ENCODE data around the gene VPS9D1. TPM values are rescaled to one million over a fixed set of nuclear protein-coding genes. Genes with fewer than 3 reads are reported as not detected.
A peak's percentile ranks its signal among the peaks of the same experiment; 100 is the strongest.
"Not testable (repeated sequence)": the region's sequence is repeated elsewhere in the genome, so short reads cannot be mapped to it uniquely, and the experiment has no call there.

VPS9D1 gene
- total RNA-seq, 4 donors from 2014 or later, result 4.4 to 10.1 (median 7.3) TPM

DNA sequence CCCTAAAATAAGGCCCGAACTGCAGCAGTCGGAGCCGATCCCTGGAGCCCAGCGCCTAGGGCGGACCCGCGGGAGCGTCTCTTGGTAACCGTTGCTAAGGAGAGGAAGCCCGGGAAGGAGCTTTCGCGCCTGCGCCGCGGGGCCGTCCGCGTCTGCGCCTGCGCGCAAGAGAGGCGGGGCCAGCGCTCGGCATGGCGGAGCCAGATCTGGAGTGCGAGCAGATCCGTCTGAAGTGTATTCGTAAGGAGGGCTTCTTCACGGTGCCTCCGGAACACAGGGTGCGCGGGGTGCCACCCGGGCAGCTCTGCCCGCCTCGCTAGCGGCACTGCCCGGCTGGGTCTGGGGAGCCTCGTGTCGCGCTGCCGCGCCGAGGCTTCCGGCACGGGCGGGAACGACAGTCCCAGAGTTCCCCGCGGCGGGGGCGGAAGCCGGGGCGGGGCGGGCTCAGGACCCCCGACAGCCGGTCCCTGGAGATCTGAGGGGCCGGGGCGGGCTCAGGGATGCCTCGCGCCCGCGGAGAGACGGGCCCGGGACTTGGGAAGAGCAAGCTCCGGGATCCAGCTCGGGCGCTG, 34.1 kb downstream of the VPS9D1 start, which contains the start of gene CDK10:
Gene CDK10, plus strand, starts transcription at position 170 of the 572 bp plus-strand sequence. Its CDS starts 22 bp downstream, at position 192.
- peaks cover 0 to 16% of the 10 kb centered on the region in 2 donors for H3K36me3 ChIP-seq
- peak; percentile 96 for ATAC-seq
- H3K27ac ChIP-seq, result peak within 1 kb of the TSS; percentile 19 to 92 (median 91)
- no peaks in the 10 kb centered on the region for H3K9me3 ChIP-seq
- peaks cover 3 to 23% (median 8%) of the 10 kb centered on the region in 3 donors for H3K4me1 ChIP-seq
- WGBS, 2 donors (ENCODE audit: low coverage in 1 of 2), result no CpG with 5 or more reads among the region's 67 CpGs
- peak within 1 kb of the TSS; percentile 69 to 90 for H3K4me3 ChIP-seq
- no peaks in the 10 kb centered on the region for H3K27me3 ChIP-seq
- TF ChIP-seq POLR2A (IDR thresholded peaks at IDR 0.05), result peak; percentile 63 to 71
- TF ChIP-seq, protein P1, sequence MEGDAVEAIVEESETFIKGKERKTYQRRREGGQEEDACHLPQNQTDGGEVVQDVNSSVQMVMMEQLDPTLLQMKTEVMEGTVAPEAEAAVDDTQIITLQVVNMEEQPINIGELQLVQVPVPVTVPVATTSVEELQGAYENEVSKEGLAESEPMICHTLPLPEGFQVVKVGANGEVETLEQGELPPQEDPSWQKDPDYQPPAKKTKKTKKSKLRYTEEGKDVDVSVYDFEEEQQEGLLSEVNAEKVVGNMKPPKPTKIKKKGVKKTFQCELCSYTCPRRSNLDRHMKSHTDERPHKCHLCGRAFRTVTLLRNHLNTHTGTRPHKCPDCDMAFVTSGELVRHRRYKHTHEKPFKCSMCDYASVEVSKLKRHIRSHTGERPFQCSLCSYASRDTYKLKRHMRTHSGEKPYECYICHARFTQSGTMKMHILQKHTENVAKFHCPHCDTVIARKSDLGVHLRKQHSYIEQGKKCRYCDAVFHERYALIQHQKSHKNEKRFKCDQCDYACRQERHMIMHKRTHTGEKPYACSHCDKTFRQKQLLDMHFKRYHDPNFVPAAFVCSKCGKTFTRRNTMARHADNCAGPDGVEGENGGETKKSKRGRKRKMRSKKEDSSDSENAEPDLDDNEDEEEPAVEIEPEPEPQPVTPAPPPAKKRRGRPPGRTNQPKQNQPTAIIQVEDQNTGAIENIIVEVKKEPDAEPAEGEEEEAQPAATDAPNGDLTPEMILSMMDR (IDR thresholded peaks at IDR 0.05), result peak in 1 of 4 experiments; percentile 7
- no peak for TF ChIP-seq EP300 (IDR thresholded peaks at IDR 0.05)
- peak; percentile 75 for TF ChIP-seq POLR2AphosphoS5 (IDR thresholded peaks at IDR 0.05)

DNA sequence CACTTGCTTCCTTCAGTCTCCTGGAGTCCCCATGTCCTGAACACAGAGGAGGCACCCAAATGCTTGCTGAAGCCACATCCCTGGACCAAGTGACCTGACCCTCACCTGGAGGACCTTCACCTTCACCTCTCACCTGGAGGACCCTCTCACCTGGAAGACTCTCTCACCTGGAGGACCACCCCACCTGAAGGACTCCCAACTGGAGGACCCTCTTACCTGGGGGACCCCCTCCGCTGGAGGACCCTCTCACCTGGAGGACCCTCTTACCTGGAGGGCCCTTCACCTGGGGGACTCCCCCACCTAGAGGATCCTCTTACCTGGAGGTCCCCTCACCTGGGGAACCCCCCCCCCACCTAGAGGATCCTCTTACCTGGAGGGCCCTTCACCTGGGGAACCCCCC, 34.8 kb downstream of the VPS9D1 start:
- no CpG with 5 or more reads among the region's 1 CpG for WGBS, 2 donors (ENCODE audit: low coverage in 1 of 2)
- no peaks in the 10 kb centered on the region for H3K27me3 ChIP-seq
- no peaks in the 10 kb centered on the region for H3K9me3 ChIP-seq
- no peak overlapping the region for H3K27ac ChIP-seq
- H3K4me3 ChIP-seq, result peak overlapping the region in 1 of 2 donors; percentile 90
- ATAC-seq, result no peak
- H3K4me1 ChIP-seq, result peaks cover 3 to 23% (median 8%) of the 10 kb centered on the region in 3 donors
- peaks cover 0 to 9% of the 10 kb centered on the region in 2 donors for H3K36me3 ChIP-seq
- no peak for TF ChIP-seq POLR2A (IDR thresholded peaks at IDR 0.05)
- TF ChIP-seq, protein P1 (IDR thresholded peaks at IDR 0.05), result no peak
- no peak for TF ChIP-seq POLR2AphosphoS5 (IDR thresholded peaks at IDR 0.05)
- no peak for TF ChIP-seq EP300 (IDR thresholded peaks at IDR 0.05)

- no peaks in the 10 kb centered on the region for H3K4me1 ChIP-seq
- H3K9me3 ChIP-seq, result no peaks in the 10 kb centered on the region
- no peak overlapping the region for H3K4me3 ChIP-seq
- ATAC-seq, result no peak
- TF ChIP-seq, protein P1 (IDR thresholded peaks at IDR 0.05), result no peak
- TF ChIP-seq EP300 (IDR thresholded peaks at IDR 0.05) (no peak), POLR2A (IDR thresholded peaks at IDR 0.05) (no peak), POLR2AphosphoS5 (IDR thresholded peaks at IDR 0.05) (no peak)
- WGBS, 2 donors (ENCODE audit: low coverage in 1 of 2), result 93 to 94% methylated on average over 2 of the region's 2 CpGs
- no peak overlapping the region for H3K27ac ChIP-seq
- H3K27me3 ChIP-seq, result no peaks in the 10 kb centered on the region
- H3K36me3 ChIP-seq, result no peaks in the 10 kb centered on the region
These were observed 42.4 kb downstream of the VPS9D1 start for GRCh38 chr16:89678258-89678657.

DNA sequence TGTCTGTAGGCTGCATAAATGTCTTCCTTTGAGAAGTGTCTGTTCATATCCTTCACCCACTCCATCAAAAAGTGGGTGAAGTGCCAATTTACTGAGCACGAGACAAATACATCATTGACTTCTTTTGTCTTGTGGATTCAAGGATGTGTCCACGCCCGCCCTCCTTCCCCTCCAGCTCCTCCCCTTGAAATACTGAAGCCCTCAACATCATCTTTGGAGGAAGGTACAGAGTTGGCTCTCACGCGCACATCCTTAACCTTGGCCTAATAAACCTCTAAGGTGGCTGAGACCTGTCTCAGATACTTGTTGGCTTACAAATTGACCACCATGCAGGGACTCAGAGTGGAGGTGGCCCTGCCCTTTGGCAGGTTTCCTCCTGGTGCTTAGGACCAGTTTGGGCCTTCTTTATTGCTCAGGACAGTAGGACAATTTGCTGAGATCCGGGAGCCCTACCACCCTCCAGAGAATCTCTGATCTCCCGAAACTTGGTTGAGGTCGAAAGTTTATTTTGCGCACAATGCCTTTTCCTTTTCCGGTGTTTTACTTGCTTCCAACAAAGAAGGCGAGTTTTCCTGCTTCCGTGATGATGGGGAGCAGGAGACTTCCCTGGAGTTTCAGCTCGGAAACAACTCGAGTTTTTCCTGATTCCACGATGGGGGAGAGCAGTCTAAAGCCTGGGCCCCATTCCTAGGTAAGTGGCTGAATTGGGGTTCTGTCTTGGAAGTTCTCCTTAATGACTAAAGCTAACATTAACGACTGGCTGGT, 48.3 kb downstream of the VPS9D1 start:
- ATAC-seq, result no peak

DNA sequence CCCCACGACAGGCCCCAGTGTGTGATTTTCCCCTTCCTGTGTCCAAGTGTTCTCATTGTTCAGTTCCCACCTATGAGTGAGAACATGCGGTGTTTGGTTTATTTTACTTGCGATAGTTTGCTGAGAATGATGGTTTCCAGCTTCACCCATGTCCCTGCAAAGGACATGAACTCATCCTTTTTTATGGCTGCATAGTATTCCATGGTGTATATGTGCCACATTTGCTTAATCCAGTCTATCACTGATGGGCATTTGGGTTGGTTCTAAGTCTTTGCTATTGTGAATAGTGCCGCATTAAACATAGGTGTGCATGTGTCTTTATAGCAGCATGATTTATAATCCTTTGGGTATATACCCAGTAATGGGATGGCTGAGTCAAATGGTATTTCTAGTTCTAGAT, 49.1 kb downstream of the VPS9D1 start:
- not testable (repeated sequence) for H3K27me3 ChIP-seq, H3K9me3 ChIP-seq, H3K36me3 ChIP-seq, H3K4me1 ChIP-seq, H3K27ac ChIP-seq, ATAC-seq, H3K4me3 ChIP-seq
- 62 to 95% methylated on average over 3 to 4 of the region's 4 CpGs for WGBS, 2 donors (ENCODE audit: low coverage in 1 of 2)

More for the DNA sequence above, 48.3 kb downstream of the VPS9D1 start:
- no peaks in the 10 kb centered on the region for H3K9me3 ChIP-seq
- no peaks in the 10 kb centered on the region for H3K4me1 ChIP-seq
- H3K36me3 ChIP-seq, result no peaks in the 10 kb centered on the region
- no peak overlapping the region for H3K4me3 ChIP-seq
- H3K27ac ChIP-seq, result no peak overlapping the region
- TF ChIP-seq POLR2AphosphoS5 (IDR thresholded peaks at IDR 0.05), result no peak
- TF ChIP-seq, protein P1 (IDR thresholded peaks at IDR 0.05), result no peak
- no peak for TF ChIP-seq EP300 (IDR thresholded peaks at IDR 0.05)
- TF ChIP-seq POLR2A (IDR thresholded peaks at IDR 0.05), result no peak
- 64 to 80% methylated on average over 2 to 14 of the region's 16 CpGs for WGBS, 2 donors (ENCODE audit: low coverage in 1 of 2)
- no peaks in the 10 kb centered on the region for H3K27me3 ChIP-seq

Data from gastroesophageal sphincter (tissue), 4 donors.